ENCODE results near the gene CIDEA. TPM values are rescaled to one million over a fixed set of nuclear protein-coding genes. Genes with fewer than 3 reads are reported as not detected.
A peak's percentile ranks its signal among the peaks of the same experiment; 100 is the strongest.

Gene CIDEA
- total RNA-seq, 1 donor from 2014 or later = not detected

DNA sequence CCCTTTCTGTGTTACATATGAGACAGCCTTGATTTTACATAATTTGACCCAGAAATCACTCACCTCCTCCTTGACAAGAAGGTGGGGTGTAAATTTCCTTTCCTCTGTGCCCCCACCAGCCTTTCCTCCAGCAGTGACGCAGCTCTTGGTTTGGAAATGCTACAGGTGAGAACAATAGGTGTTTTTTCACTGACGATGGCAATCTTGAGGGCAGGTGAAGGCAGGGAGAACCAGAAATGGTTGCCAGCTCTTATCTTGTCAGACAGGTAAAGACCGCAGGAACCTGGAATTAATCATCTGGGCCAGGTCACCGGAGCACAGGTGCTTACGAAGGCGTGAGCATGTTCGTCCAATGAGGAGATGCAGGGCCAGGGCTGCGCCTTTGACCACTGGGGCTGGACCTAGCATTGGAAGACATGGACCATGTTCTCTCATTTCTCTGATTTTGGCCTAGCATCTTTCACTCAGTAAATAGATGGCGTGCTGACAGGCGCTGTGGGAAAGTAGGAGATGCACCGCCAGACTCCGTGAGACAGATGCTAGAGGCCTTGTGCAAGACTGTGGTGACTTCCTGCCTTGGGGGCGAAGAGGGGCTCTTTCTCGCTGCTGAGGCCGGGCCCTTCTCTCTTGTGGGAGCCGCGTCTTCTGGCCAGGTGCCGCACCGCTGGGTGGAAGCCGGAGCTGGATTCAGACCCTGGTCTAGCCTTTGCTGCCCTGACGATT lies 4.0 kb downstream of the CIDEA start:
- TF ChIP-seq CTCF (IDR thresholded peaks at IDR 0.05) = no peak
- Histone ChIP-seq H3K27ac (no peak overlapping the region), H3K36me3 (no peaks in the 10 kb centered on the region), H3K4me1 (peaks cover 0 to 14% of the 10 kb centered on the region in 2 donors), H3K27me3 (peaks cover 3% of the 10 kb centered on the region), H3K4me3 (no peak overlapping the region), H3K9me3 (no peaks in the 10 kb centered on the region)
- intact Hi-C loops (cut with DNase I) = no loop called here
- DNase-seq (ENCODE audit: low spot score in 2 of 2) = no peak

DNA sequence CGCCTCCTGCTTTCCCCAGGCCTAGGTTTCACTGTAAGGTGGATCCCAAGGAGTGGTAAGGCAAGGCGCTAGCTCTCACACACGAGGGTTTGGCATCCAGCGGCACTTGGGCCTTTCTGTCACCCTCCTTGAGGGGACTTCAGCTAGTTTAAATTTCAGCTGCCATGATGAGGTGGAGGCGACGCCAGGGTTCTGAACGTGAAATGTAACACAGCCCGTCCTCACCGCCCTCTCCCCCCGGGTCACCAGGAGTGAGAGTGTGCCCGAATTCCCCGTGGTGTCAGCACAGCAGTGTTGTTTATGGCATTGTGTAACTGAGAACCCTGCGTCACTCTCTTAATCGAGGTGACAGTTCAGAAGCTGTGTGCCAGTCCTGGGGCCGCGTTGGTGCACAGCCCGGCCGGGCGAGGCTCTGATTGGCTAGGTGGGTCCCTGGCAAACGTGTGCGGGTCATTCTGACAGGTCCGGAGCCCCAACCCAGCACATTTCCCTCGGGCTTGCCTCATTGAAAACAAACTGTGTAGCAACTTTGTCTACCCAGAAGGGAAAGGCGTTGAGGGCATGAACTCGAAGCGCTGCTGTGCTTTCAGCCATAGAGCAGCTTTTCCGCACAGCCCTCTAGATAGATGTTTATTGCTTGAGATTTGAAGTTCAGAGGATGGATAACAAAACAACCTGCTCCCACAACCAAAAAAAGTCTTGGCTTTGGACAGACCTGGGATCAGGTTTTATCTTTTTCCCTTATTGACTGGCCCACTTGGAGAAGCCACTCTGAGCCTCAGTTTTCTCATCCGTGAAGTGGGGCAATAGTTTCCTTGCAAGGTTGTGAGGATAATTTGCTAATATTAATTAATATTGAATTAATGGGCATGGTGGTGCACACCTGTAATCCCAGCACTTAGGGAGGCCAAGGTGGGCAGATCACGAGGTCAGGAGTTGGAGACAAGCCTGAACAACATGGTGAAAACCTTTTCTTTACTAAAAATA lies 4.9 kb downstream of the CIDEA start:
- Histone ChIP-seq H3K27me3 (no peaks in the 10 kb centered on the region), H3K4me1 (peaks cover 0 to 6% of the 10 kb centered on the region in 2 donors), H3K36me3 (no peaks in the 10 kb centered on the region), H3K4me3 (no peak overlapping the region), H3K9me3 (no peaks in the 10 kb centered on the region), H3K27ac (no peak overlapping the region)
- intact Hi-C loops (cut with DNase I) = no loop called here
- no peak for TF ChIP-seq CTCF (IDR thresholded peaks at IDR 0.05)
- no peak for DNase-seq (ENCODE audit: low spot score in 2 of 2)

DNA sequence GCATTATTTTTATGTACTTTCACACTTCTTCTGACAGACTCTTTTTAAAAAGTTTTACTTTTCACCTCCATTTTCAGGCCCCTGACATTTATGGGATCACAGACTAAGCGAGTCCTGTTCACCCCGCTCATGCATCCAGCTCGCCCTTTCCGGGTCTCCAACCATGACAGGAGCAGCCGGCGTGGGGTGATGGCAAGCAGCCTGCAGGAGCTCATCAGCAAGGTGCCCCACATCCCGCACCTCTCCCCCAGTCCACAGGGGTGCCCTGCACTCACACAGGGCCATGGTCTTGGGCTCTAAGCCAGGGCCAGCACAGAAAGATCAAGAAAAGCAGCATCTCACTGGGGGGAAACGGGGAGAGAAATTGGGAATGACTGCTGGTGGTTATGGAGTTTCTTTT lies 8.6 kb downstream of the CIDEA start:
- no peak for DNase-seq (ENCODE audit: low spot score in 2 of 2)
- no peak for TF ChIP-seq CTCF (IDR thresholded peaks at IDR 0.05)
- H3K27me3 ChIP-seq = no peaks in the 10 kb centered on the region
- H3K27ac ChIP-seq = no peak overlapping the region
- no peaks in the 10 kb centered on the region for H3K9me3 ChIP-seq
- H3K36me3 ChIP-seq = no peaks in the 10 kb centered on the region
- intact Hi-C loops (cut with DNase I) = no loop called here
- no peak overlapping the region for H3K4me3 ChIP-seq
- no peaks in the 10 kb centered on the region for H3K4me1 ChIP-seq

- Histone ChIP-seq H3K27ac (no peak overlapping the region), H3K9me3 (no peaks in the 10 kb centered on the region), H3K27me3 (no peaks in the 10 kb centered on the region), H3K4me3 (no peak overlapping the region), H3K4me1 (no peaks in the 10 kb centered on the region), H3K36me3 (no peaks in the 10 kb centered on the region)
- TF ChIP-seq CTCF (IDR thresholded peaks at IDR 0.05) = no peak
- no peak for DNase-seq (ENCODE audit: low spot score in 2 of 2)
- intact Hi-C loops (cut with DNase I) = no loop called here
Measured at GRCh38 chr18:12264864-12265263, 10.7 kb downstream of the CIDEA start.

GRCh38 chr18:12271376-12272235 lies 17.4 kb downstream of the CIDEA start:
- DNase-seq (ENCODE audit: low spot score in 2 of 2) = peak in 1 of 2 donors; percentile 86
- Histone ChIP-seq H3K9me3 (no peaks in the 10 kb centered on the region), H3K36me3 (no peaks in the 10 kb centered on the region), H3K4me1 (peaks cover 0 to 6% of the 10 kb centered on the region in 2 donors), H3K27ac (peak overlapping the region; percentile 67 to 68), H3K27me3 (no peaks in the 10 kb centered on the region), H3K4me3 (peak overlapping the region; percentile 56 to 65)
- intact Hi-C loops (cut with DNase I) = loop anchor here (1.0 to 5.0 kb wide), 3 partner anchors 17 to 386 kb away; partner anchors contain the start of genes SPIRE1 and TUBB6
- TF ChIP-seq CTCF (IDR thresholded peaks at IDR 0.05) = peak; percentile 70 to 77 (median 75)
